HG03066 (cell line): Measurements from ENCODE around the gene CCDC175.

ENCODE experiments used
- ATAC-seq: cut with Tn5 transposase; IDR thresholded peaks from one replicate; pipeline ENCODE4 v1.9.1; 2021; ENCODE audit warnings: low read depth; ENCODE audit not compliant: unreplicated experiment

Gene CCDC175

DNA sequence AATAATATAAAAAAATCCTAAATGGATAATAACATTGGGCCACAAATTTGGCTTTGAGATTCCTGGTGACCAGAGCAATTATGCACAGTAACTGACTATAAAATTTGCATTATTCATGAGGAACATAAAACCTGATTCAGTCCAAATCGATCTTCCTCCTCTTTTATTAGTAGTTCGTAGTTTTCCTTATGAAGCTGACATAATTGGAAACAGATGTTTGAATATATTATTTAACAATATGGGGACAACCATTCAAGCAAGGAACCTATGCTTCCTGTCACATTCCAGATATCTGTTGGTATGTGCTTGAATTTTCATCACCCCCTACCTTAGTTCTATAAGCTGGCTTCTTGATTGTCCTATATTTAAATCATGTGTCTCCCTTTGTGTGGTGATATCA, 34.9 kb downstream of the CCDC175 start:
- ATAC-seq: no peak

DNA sequence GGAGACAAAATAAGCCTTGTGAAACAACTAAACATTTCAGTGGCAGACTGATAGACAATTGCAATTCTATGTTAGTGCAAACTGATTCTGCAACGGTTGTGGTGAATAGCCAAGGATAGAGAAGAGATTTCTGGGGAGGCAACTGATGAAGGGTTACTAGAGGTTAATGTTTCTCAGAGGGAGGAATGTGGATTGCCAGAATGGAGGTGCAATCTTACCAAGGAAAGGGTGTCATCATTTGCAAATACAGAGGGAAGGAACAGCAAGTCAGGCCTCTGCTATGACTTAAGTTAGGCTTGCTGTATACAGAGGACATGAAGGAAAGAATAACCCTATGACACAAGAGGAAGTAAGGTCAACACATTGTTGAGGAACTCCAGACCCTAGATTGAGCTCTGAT, 35.8 kb downstream of the CCDC175 start:
- no peak for ATAC-seq

DNA sequence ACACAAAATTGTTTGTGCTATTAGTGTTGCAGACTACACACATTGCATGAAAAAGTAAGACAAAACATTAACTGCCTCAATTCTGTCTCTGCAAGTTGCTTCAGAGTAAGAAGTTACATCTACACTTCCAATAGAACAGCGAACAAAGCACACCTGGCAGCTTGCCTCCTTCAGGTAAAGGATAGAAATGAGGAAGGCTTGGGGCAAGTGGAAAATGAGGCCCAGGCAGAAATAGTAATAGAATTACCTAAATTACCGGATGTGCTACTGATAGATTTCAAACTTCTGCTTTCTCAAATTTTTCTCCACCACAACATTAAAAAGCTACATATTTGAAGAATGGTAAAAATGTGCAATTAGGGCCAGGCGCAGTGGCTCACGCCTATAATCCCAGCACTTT, 37.7 kb downstream of the CCDC175 start:
- no peak for ATAC-seq

DNA sequence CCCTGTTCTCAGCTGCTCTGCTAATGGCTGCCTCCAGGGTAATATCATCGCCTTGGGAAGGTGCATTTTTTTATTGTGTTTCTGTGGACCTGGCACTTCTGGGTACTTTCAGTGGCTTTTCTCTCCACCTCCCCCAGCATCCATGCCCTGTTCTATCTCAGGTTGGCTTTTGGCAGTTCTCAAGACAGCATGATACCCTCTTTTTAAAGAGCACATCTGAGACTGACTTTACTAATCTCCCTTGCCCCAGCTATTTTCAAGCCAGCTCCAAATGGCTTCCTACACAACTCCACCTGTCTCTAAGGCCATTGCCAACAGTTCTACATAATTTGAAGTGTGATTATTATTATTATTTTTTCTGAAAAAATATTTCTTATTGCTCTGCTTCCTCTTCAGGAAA, 39.1 kb downstream of the CCDC175 start:
- no peak for ATAC-seq

DNA sequence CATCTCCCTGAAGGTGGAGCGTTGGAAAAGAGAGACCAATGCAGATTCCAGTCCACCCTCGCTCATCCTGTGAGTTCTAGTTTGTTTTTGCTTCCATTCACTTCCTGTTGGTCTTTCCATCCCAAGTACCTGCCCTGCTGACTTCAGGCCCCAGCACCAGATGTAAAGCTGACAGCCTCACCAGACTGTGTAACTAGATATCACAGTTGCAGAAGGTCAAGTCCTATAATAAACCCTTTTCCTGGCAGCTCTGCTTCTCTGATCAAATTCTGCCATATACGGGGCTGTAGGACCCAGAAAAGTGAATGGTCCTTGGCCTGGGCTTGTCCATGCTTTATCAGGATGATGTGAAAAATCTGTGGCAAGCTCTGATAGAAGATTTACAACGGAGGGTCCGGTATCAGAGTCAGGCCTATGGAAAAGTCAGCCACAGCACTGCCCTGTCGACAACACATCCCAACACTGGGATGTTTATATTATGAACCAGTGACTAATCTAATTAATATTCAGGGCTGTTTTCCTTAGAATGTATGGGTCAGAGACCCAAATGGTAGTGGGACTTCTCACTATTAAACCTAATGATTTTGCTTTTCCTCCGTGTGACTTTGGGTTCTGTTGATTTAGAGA, 42.1 kb downstream of the CCDC175 start:
- ATAC-seq: no peak

DNA sequence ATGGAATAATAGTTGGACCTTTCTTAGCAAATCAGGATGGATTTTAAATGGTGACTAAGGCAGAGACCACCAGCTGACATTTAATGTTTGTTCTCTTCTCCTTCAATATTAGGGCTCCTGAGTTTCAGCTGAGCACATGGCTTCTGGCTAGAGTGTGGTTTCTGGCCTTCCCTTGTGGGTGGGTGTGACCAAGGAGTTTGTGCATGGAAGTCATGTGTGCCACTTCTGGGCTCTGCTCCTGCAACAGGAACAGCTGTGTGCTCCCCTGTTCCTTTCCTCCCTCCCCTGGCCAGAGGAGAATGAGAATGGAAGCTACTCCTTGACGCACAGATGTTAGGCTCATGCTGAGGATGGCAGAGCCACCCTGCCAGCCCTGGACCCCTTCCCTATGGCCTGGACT, 44.2 kb downstream of the CCDC175 start:
- no peak for ATAC-seq

DNA sequence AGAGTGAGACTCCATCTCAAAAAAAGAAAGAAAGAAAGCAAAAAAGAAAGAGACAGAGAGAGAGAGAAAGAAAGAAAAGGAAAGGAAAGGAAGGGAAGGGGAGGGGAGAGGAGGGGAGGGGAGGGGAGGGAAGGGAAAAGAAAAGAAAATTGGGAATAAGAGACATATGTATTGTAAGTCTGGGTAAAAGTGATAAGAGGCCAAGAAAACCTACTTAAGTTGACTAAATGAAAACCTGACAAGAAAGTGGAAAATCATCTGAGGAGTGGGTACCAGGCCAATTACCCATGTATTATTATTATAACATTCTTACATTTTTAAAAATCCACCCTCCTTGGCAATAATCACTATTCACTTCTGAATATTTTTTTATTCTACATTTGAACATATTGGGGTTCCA, 46.3 kb downstream of the CCDC175 start:
- no peak for ATAC-seq

DNA sequence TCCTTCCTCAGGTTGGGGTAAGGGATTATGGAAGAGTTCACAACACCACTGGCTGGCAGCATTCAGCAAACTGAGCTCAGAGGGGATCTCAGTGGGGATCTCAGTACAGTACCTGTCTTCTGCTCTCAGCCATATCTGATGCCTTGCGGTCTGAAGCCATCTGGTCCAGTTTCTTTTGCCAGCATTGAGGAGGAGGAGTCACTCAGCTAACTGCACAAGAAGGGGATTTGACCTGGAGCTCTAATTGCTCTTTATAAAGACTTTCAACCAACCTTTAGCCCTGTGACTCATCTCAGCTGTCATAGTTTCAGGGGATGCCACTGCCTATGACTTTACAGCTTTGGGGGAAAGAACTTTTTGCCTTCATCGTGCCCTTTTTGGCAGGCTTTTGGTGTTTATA, 47.4 kb downstream of the CCDC175 start:
- ATAC-seq: no peak

DNA sequence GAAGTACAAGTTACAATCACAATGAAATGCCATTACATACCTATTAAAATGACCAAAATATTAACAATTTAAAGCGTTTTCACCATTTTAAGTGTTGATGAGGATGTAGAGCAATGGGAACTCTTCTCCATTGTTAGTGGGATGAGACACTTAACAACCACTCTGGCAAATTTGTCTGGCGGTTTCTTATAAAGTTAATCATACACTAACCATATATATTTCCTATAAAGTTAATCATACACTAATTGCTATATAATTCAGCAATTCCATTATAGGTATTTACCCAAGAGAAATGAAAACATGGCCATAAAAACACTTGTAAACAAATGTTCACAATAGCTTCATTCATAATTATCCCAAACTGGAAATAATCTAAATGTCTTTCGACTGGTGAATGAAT, 56.4 kb downstream of the CCDC175 start:
- no peak for ATAC-seq

DNA sequence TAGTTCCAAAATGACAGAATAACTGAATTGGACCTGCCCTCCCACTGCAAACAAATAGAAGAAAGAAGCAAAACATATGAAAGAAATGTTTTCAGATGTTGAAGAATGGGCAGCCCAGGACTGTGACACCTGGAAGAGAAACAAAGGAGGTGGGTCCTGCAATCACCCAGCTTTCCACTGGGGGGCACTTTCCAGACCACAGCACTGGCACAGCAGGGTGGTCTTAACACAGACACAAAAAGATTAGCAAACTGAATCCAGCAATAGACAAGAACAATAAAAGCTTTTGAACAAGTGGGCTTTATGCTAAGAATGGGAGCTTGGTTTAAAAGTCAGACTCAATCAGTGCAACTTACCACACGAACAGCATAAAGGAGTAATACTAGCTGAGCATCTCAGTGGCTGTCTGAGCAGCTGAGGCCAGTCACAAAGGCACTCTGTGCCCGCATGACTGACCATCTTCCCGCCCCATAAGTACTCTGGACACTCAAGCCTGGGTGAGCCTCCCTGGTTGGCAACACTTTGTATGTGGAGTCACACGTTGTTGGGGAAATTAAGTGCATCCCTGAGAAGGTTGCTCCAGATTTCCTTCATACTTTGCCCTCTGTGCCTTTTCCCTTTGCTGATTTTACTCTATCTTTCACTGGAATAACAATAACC, 64.6 kb downstream of the CCDC175 start:
- ATAC-seq: no peak

DNA sequence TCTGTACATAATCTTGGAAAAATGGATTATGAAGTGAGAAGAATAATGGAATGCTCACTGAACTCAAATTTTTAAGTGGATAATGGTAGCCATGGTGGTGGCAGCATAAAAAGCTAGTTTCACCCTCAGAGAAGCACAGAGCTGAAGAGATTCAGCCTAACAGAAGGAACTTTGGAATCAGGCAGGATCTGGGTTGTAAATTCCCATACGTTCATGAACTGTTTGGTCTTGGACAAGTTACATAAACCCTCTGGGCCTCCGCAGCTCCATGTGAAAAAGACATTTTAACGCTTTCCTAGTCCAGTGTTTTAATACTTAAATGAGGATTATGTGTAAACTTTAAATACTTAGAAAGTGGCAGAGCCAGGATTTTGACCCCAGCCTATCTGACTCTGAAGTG, 65.6 kb downstream of the CCDC175 start:
- no peak for ATAC-seq

DNA sequence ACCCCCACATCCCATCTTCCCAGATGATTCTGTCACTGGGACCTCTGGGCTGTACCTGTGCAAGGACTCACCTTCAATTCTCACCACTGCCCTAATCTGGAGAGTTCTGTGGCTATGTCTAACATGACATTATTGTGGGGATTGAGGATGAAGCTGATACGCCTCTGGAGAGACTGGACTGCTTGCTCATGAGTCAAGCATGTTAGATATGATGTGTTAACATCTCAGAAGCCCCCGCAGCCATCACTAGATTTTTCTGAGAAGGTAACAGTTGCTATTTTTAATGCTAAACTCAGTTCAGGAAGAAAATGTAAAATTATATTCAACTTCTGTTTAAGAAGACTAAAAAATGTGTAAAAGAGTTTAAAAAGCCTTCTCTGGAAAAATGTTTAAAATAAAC, 66.6 kb downstream of the CCDC175 start:
- no peak for ATAC-seq

DNA sequence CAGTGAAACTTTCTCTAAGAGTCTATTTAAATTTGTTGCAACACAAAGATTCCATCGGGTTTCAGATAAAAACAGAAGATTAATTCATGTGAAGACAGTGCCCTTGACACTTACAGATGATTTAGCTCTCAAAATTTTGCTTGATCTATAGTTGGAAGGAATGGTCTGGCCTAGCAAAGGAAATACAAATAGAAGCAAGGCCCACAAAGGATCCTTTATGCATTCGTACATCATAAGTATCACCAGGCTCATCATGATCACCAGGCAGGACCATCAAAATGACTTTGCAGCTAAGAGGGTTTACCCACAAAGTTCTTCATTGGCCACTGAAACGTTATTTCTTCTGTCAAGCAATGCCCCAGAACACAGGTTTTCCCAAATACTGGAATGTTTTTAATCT, 67.5 kb downstream of the CCDC175 start:
- no peak for ATAC-seq

DNA sequence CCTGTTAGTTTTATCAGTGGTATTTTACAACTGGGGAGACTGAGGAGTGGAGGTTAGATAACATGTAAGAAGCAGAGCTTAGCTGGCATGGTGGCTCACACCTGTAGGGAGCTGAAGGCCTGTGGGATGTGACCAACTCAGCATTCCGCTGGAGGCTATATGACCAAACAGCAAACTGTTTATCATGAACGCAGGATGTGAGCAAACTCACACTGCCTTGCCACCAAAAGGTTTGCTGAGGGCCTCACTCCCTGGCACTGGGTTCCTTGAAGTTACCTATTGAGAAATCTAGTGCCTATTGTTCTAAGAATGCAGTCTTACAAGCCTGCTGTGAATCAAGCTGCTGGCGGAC, 68.9 kb downstream of the CCDC175 start:
- ATAC-seq: no peak

DNA sequence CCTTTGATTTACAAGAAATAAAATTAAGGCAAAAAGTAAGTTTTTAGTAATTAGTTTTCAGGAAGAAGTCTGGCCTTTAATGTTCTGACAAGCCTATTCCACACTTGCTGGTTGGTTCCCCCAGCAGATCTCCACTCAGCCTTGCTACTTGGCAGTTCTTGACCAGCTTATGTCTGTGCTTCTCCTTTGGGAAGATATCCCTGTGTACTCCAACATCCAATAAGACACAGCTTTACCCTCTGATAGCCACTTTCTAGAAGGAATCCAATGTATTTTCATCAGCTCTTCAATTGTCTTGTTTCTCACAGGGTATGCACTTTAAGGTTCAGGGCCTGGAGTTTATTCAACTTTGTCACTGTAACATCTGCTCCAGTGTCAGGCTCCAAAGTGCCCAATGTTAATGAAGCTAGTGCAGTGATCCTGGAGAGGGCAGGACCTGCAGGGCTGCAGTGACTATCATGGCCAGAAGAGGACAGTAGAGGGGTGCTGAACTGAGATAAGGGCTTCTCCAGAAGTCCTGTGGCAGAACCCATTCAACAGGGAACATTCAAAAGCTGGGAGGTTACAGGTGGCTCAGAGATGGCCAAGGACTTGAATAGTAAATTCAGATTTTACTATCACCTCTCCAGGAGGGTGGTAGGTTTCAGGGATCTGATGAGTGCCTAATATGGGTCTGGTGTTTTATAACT, 69.4 kb downstream of the CCDC175 start:
- ATAC-seq: peak; percentile 81

DNA sequence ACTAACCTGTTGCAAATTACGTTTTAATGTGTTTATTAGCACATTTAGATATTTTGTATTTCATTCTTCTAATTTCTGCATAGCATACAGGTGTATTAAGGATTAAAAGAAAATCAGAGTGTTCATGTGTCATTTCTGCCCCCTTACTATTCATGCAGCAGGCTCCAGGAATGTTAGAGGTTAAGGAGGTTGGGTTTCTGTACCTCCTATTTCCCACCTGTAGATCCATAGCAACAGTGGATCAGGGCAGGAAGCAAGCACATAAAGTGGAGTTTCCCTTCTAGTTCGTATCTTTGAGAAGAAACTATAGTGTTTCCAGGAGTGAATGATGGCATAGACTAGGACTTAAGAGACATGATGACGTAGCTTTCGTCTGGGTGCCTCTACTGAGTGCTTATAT, 73.4 kb downstream of the CCDC175 start:
- no peak for ATAC-seq

DNA sequence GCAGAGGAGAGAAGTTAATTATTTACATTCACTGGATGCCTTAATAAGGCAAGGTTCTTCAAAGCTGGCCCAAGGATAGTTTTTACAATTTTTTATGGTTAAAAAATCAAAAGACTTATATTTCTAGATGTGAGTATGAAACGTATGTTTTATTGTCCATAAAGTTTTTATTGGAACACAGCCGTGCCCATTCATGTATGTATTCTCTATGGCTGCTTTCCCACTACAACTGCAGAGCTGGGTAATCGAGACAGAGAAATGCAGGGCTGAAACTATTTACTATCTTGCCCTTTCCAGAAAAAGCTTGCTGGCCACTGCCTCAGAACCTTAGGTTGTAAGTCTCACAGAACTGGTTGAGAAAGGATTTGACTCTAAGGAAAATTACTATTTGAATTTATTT, 75.9 kb downstream of the CCDC175 start:
- no peak for ATAC-seq

DNA sequence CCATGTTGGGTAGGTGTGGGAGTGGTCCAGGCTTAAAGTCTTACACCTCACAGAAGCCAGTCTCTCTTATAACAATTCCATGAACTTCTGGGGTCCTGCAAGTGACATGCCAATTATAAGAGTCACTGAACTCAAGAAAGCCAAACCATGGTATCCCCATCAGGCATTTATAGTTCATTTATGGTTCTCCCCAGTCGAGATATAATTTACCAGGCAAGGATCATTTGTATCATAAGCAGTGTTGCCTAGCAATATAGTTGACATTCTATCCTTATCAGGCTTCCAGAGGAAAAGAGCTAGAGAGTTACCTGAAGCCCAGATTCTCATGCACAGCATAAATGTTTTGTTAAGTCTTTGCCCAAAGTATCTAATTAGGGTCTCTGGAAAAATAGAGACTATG, 84.2 kb downstream of the CCDC175 start:
- no peak for ATAC-seq

DNA sequence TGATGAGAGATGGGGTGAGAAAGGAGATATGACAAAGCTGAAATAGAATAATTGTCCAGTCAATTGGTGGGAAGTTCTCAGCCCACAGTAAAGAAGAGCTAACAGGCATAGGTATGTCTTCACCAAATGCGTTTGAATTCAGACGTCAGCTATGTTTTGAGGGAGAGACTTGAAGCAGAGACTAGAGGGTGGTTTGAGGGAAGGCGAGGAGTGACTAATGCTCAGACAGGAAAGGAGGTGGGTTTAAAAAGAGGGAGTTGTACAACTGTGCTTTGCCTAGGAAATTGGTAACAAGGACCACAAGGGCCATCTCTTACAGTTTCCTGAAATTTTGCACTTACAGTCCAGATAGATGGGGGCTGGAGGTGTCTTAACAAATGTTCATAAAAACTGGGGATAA, 85.9 kb downstream of the CCDC175 start:
- no peak for ATAC-seq

DNA sequence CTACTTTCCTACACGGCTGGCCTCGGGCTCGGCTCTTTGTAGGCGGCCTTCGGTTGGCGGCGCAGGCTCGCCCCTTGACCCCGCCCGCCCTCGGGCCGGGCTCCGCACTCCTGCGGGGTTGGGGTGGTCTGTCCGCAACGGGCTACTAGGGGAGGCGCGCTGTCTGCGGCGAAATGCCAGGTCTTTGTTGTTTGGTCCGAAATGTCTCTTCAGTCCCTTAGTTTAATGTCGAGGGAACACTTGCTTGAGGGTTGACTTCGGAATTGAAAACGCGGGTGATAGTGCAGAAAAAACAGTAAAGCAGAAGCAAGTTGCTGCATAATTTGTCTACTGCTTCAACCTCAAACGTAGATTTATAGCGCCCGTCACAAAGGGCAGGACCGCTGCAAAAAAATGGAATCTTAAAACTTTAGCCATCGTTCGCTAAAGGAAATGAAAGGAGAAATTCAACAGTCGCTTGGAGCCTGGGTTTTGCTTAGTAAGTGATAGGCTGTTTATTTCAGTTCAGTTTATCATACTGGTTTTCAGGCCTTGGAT, 91.9 kb downstream of the CCDC175 start:
- peak; percentile 43 for ATAC-seq

DNA sequence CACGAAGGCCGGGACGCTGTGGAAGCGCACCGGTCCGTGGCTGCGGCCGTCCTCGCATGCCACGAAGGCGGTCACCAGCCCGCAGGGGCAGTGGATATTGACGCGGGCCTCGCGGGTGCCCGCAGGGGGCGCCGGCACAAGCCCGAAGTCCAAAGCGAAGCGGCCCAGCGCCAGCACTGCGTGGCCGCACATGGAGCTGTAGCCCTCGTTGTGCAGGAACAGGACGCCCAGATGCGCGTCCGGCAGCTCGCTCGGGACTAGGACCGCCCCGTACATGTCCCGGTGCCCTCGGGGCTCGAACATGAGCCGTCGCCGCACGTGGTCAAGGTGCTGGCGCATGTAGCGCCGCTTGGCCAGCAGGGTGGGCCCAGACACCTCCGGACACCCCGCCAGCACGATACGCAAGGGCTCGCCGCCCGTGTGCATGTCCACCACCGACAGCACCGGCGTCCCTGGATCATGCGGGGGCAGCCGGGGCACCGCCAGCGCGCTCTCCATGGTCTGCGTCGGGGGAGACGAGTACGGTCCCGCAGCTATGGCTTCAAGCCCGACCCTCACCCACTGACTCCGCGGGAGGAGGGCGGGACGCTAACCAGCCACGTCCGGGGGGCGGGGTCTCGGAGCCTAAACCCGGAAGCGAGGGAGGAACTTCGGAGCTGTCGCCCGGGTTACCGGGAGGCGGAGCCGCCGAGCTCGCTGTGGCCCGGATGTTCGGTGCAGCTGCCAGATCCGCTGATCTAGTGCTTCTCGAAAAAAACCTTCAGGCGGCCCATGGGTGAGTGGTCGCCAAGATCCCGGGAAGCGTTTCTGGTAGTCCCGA, 92.6 kb downstream of the CCDC175 start, which contains the start of the genes JKAMP and L3HYPDH:
TSS of gene JKAMP (plus strand) at position 699 of the 820 bp plus-strand sequence. CDS start at position 772, 73 bp downstream.
TSS of gene L3HYPDH (minus strand) at position 590 of the 820 bp plus-strand sequence. CDS start at position 498, 92 bp downstream.
- peak; percentile 79 for ATAC-seq
